Fibroblast of lung (primary cell): Measurements from ENCODE around the gene GPSM1.

Experiments
- EZH2 ChIP-seq: IDR thresholded peaks from 2 replicates; pipeline ENCODE4 v1.5.1; 2012; ENCODE audit warnings: low read length, control low read depth, mild to moderate bottlenecking; ENCODE audit errors: missing control alignments
- TF ChIP-seq, protein P1 (sequence below), 2 donors: IDR thresholded peaks in 1 of 2; conservative IDR thresholded peaks in 1 of 2; 1 replicate in 1 of 2; 2 replicates in 1 of 2; pipeline ENCODE4 v1.5.1; 2011 to 2012; ENCODE audit warnings: low read length in 2 of 2, control low read depth in 1 of 2, inconsistent platforms in 1 of 2, low read depth in 1 of 2, mild to moderate bottlenecking in 1 of 2

DNA sequence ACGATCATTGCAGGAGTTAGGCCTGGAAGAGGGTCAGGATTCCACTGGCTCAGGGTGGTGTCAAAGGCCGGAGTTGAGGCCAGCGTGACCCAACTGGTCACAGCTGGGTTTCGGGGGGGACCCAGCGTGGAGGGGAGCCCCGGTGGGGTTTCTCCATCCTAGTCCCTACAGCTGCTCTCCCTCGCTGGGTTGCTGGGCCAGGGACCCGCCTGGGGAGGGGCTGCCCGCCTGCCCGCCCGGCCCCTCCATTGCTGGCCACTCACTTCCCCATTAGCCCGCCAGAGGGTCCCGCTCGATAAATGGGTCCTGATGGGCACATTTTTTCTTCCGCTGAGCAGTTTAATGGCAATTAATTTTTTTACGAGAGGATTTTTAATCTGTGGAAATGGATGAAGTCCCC, 32.3 kb upstream of the GPSM1 start:
- TF ChIP-seq, protein P1, sequence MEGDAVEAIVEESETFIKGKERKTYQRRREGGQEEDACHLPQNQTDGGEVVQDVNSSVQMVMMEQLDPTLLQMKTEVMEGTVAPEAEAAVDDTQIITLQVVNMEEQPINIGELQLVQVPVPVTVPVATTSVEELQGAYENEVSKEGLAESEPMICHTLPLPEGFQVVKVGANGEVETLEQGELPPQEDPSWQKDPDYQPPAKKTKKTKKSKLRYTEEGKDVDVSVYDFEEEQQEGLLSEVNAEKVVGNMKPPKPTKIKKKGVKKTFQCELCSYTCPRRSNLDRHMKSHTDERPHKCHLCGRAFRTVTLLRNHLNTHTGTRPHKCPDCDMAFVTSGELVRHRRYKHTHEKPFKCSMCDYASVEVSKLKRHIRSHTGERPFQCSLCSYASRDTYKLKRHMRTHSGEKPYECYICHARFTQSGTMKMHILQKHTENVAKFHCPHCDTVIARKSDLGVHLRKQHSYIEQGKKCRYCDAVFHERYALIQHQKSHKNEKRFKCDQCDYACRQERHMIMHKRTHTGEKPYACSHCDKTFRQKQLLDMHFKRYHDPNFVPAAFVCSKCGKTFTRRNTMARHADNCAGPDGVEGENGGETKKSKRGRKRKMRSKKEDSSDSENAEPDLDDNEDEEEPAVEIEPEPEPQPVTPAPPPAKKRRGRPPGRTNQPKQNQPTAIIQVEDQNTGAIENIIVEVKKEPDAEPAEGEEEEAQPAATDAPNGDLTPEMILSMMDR (conservative IDR thresholded peaks at IDR 0.05 in 1 of 2, IDR thresholded peaks at IDR 0.05 in 1 of 2; ENCODE audit: low read depth in 1 of 2, low read length in 2 of 2): no peak
- no peak for TF ChIP-seq EZH2
